ENCODE results near the gene SEPTIN8.

DNA sequence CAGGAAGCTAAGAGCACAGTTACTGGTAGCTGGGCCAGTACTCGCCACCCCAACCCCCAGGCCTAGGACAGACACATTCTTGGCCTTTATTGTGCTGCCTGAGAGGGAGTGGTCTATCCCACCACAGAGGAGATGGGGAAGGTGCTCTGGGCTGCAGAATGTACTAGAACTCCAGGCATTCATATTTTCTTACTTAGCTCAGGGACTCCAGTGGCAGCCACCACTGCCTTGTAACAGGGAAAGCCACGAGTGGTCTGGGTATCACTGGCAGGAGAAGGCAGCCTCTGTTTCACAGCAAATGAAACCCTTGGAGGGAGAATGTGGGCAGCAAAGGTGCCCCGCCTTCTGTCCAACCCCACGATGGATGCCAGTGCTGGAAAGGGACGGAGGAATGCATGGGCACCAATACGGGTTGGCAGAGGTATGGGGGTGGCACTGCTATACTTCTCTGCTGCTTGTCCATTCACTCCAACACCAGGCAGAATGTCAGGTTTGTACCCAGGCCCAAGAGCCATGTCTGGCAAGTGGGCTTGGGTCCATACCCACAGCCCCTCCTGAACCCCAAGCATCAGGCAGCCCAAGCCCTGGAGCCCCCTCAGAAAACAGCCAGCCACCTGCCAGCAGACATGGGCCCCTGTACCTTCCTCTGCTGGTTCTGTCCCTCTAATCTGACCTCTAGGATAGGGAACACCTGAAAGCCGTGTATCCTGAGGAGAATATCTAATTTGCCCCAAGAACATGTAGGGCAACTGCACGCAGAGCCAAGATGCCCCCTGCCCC, 4.6 kb downstream of the SEPTIN8 start:
- TF ChIP-seq, protein P1, sequence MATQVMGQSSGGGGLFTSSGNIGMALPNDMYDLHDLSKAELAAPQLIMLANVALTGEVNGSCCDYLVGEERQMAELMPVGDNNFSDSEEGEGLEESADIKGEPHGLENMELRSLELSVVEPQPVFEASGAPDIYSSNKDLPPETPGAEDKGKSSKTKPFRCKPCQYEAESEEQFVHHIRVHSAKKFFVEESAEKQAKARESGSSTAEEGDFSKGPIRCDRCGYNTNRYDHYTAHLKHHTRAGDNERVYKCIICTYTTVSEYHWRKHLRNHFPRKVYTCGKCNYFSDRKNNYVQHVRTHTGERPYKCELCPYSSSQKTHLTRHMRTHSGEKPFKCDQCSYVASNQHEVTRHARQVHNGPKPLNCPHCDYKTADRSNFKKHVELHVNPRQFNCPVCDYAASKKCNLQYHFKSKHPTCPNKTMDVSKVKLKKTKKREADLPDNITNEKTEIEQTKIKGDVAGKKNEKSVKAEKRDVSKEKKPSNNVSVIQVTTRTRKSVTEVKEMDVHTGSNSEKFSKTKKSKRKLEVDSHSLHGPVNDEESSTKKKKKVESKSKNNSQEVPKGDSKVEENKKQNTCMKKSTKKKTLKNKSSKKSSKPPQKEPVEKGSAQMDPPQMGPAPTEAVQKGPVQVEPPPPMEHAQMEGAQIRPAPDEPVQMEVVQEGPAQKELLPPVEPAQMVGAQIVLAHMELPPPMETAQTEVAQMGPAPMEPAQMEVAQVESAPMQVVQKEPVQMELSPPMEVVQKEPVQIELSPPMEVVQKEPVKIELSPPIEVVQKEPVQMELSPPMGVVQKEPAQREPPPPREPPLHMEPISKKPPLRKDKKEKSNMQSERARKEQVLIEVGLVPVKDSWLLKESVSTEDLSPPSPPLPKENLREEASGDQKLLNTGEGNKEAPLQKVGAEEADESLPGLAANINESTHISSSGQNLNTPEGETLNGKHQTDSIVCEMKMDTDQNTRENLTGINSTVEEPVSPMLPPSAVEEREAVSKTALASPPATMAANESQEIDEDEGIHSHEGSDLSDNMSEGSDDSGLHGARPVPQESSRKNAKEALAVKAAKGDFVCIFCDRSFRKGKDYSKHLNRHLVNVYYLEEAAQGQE (IDR thresholded peaks at IDR 0.05; ENCODE audit: insufficient read depth in 1 of 2, low read depth in 2 of 2, low read length in 2 of 2) = no peak
- TF ChIP-seq TAF1 (IDR thresholded peaks at IDR 0.05; ENCODE audit: borderline replicate concordance, insufficient read depth, low read length) = no peak
- no peak for TF ChIP-seq SIN3A (IDR thresholded peaks at IDR 0.05; ENCODE audit: borderline replicate concordance, insufficient read depth, low read length)
- no peak for TF ChIP-seq POLR2AphosphoS5 (IDR thresholded peaks at IDR 0.05; ENCODE audit: low read depth, low read length)

Measured in PFSK-1 (cell line).